Limb (tissue), 2 donors: Measurements from ENCODE around the gene NELL2.

Experiments
- DNase-seq, 2 donors: peaks; one replicate each; pipeline ENCODE4 v3.0.0-alpha.2; 2016; ENCODE audit errors: extremely low spot score in 2 of 2

NELL2 gene

DNA sequence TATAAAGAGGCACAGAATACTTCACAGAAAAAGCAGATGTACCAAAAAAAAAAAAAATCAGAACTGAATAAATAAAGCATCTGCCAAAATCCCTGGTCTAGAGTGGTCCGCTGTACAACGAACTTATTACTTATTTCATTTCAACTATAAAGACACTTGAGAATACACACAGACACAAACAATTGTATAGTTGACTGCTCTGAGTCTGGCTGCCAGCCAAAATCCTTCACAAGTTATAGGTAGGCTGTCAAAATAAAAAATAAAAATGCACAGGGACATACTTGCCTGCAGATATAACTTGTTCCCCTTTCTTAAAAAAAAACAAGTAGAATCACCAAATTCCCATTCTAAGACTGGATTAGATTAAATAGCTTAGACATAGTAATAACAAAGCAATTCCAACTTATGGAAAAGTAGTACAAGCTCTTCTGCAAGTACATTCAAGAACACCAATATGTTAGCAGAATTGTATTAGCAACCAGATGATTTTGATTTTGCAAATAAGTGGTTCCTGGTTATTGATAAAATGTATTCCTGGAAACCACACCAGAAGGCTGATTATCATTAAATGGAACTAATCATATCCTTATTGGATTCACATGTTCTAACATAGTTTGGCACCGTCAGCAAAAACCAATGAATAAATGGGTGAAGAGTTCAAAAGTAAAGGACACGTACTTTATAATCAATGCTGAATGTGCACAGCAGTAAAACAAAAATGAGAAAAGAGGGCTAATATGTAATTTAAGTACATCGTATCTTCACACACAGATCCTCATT, 248.5 kb downstream of the NELL2 start:
- DNase-seq, result peak in 1 of 2 donors; percentile 34

DNA sequence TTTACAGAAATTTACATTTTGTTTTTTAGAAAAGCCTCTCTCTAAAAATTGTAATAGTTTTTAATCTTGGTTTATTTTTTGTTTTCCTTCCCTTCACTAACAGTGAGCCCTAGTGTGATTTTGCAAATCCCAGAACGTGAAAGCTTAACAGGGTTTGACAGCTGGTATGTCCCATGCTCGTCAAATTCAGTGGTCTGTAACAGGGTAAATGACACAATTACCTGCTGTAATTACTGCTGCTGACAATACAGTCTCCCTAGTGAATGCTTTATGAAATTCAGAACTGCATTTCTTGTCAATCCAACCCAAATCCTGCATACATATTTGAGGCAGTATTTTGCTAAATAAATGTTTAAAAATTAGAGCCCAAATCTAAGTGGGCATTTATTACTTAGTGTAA, 249.2 kb downstream of the NELL2 start:
- DNase-seq, result no peak

DNA sequence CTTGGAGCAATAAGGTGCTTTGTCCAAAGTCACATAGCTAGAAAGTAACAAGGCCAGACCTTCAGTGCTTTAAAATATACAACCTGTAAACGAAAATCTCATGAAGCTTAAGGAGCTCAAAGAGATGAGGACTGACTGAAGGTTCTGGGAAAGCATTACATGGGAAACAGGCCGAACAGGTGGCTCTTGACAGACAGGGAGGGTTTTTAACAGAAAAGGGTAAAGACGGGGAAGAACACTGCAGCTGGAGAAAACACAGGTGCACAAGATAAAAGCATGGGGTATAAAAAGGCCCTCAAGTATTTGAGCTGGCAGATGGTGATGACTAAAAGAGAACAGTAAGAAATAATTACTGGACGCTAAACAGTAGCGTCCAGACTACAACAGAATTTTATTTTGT, 257.2 kb downstream of the NELL2 start:
- no peak for DNase-seq

DNA sequence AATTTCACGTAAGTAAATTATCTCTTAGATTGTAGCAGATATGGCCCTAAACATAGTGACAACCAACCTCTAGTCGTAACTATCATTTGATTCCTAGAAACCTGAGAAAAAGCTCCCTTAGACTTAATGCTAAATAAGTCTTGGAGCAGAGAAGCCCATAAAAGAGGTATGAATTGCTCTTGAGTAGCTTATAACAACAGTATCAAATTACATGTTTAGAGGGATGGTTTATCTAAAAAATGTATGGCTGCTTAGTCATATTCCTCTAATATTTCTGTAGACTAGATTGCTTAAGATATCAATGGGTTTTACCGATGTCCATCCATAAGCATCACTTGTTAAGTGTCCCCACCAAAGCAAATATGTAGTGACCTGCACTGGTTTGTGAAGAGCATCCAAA, 259.7 kb downstream of the NELL2 start:
- DNase-seq, result no peak

DNA sequence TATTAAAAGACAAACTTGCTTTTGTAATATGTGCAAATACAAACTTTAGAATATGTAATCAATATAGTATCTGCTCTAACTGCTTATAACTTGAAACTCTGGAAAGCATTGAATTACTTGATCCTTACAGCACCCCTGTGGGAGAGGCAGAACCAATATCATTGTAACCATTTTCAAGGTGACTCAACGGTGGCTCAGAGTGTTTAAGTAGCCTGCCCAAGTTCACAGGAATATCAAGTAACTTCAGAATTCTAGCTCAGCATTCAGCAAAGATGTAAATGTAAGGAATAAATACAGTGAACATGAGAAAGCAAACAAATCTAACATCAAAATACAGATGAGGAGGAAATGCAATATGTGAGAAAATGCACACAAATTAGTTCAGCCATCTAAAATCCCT, 264.6 kb downstream of the NELL2 start:
- no peak for DNase-seq

DNA sequence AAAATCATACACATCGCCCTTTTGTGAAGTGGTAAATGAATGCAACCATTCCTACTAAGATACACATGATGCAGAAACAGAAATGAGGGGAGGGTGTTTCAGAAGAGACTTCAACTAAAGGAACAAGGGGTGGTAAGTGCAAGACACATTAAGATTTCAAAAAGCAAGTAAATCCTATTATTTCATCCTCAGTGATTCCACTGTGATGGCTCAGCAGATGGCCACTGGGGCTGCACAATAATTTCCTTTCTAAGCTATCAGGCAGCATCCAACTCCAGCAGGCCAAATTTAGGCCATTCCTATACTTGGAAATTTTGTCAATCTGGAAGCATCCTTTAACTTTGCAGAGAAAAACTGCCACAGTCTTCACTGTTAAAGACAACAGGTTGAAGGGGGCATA, 272.4 kb downstream of the NELL2 start:
- DNase-seq, result no peak

DNA sequence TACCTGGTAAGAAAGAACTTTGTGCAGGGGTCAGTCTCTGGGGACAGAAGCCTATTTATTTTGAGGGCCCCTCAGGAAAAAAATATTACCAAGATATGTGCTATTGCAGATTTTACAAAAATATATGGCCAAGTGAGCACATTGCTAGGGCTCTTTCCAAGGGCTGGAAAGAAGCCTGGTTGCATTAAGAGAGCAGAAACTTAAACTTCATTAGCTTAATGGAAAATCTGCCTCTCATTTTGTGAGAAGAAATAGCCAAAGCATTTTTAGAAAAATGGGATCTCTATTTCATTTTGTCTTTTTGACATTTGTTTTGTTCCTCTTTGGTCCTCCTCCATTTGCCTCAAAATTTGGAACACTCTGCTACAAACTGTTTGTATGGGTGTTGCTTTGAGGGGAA, 283.5 kb downstream of the NELL2 start:
- DNase-seq, result no peak

DNA sequence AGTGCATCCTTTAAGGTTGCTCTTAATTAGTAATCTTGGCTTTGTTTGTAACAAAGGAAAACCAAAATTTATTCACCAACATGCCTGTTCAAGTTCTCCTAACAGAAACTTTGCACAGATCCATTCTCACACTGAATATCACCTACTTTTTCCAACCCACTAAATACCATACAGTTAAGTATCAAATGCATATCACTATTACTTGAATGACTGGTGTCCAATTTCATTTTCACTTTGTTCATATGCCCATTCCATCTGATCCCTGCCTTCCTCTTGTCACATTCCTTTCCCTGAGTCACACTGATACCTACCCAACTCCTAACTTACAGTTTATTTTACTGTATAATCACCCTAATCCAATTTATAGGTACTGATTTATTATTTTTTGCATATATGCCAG, 286.4 kb downstream of the NELL2 start:
- DNase-seq, result no peak

DNA sequence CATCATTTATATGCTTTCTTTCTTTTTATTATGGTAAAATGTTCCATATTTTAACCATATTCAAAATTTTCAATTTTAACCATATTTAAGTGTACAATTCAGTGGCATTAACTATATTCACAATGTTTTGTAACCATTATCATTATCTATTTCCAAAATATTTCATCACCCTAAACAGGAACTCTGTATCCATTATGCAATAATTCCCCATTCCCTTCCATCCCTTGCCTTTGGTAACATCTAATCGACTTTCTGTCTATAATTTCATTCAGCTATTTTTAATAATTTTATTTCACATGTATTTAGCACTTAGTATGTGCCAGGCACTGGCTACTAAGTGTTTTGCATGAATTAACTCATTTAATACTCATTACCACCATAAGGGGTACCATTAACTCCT, 287.5 kb downstream of the NELL2 start:
- DNase-seq, result no peak

DNA sequence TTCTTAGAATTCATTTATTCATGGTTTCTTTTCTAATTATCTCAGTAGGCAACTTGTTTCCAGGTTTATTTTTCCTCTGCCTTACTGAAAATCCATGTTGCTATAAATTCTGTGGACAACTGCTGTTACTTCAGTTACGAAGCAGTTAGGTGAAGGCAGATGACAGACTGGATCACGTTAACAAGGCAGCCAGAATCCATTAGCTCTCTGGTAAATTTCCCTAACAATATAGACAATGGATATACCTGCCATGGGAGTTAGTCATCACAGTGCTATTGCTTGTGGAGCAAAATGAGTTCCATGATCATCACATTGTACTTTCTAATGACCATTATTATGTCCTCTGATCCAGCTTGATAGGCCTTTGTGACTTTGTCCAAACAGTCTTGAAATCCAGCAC, 291.5 kb downstream of the NELL2 start:
- no peak for DNase-seq

DNA sequence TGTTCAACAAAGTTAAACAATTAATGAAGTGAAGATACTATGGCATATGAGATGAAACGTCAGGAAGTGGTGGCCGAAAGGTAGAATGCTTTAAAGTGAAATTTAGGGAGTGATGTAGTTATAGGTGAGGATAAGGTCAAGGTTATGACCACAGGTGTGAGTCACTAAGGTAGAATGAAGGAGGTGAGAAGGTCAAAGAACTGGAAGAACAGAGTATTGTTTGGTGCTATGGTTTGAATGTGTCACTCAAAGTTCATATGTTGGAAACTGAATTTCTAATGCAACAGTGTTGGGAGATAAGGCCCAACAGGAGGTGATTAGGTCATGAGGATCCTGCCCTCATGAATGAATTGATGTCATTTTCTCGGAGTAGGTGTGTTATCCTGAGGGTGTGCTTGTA, 293.6 kb downstream of the NELL2 start:
- no peak for DNase-seq

DNA sequence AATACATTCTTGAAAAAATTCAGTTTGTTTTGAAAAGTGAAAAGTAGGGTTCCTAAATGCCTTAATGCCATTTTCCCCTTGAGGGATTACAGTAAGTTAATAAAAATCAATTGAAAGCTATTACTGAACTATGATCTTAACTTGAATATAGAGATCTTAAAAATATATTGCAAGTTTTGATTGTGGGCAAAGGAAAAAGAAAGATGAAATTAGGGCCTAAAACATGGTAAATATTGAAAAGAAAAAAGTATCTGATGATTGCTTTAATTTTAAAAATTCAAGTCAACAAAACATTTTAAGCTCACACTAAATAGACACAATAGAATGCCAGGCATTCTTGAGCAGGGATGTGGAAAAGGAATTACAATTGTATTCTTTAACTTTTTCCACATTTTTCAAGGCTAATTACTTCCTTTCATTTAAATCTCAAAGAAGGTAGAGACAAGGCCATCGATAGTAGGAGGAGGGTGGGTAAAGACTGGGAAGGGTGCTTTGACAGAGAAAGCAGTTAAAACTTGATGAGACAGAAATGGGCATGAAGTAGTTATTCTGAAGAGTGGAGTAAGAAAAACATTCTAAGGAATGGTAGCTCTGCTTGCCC, 294.4 kb downstream of the NELL2 start:
- no peak for DNase-seq

DNA sequence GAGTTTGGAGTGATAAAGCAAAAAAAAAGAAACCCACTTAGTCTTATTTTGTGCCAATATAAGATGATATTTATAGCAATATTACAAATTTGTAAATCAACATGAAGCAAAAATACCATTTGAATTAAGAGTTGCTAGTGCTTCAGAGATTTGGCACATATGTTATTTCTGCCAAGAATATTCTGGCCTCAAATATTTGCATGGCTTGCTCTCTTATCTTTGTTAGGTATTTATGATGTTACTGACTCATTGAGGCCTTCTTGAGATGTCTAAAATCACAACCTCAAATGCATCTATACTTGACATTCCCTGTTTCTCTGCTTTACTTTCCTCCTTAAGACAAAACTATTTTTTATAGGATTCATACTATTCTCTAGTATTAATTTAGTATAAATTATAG, 301.5 kb downstream of the NELL2 start:
- no peak for DNase-seq

DNA sequence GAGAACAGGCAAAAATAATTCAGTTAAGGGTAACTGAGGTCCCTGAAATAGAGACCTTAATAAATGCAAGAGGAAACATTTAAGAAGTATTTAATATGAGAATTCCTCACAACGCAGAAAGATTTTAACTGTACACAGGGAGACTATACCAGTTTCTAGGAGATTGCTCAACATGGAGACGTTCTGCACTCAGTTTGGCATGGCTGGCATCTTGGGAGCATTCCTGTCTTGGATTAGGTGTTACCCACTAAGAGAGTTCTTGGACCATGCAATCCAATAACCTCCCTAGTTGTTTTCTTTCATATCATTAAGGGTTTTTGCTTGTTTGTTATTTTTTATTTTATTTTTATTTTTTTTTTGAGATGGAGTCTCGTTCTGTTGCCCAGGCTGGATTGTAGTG, 302.4 kb downstream of the NELL2 start:
- DNase-seq, result no peak

DNA sequence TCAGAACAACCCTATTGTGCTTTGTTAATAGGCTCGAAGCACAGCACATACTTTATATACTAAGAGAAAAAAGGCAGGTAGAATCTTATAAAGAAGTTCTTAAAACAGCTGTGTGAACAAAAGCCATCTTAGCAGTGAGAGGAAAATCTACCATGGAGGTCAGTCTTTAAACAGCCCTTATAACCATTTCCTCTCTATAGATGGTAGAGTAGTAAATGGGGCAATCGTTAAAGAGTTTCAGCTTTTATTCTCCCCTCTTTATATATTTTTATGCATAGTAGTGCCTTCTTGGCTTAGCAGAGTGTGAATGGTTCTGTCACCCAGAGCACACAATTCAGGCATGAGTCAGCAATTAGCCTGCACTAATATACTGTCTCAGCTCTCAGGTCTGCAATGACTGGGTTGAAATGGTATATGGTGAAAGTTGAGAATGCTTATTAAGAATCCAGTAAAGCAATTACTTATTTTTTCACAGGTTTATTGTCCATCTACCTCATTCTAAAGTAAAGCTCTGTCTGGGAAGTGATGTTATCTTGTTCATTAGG, 305.0 kb downstream of the NELL2 start:
- no peak for DNase-seq

DNA sequence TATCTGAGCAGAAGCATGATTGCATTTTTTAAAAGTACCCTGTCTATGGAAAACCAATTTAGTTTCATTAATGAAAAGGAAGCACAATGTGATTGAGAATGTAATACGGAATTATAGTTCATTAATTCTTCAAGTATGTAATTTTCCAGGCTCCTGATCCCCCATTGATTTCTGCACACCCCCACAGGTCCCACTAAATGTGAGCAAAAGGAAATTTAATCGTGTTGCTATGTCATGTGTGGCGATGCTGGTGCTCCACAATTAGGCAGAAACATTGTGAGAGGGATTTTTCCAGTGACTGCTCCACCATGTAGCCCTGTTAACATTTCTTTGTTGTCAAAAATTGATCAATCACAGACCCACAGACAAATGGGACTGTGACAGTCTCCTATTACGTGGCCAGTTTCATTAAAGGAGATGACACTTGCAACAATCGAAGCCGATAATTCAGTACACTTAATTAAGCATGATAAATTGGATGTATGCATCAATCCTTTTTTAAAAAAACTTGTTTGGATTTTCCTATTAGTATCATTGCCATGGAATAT, 306.0 kb downstream of the NELL2 start:
- DNase-seq, result no peak

DNA sequence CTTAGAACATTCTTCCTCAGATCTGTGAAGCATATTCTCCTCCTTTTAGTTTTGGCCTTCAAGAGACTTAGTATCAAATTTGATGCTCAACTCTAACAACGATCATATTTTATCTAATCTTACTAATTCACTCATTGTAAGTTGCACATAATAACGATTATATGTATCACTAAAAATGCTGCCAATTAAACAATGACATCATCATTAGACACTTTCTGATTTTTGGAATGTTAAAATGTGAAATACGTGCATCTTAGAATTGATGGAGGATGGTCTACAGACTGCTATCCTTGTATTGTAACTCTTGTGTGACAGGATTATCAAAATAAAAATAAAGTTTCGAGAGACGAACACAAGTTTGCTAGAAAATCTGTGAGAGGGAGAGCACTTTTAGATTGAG, 311.0 kb downstream of the NELL2 start:
- DNase-seq, result no peak

DNA sequence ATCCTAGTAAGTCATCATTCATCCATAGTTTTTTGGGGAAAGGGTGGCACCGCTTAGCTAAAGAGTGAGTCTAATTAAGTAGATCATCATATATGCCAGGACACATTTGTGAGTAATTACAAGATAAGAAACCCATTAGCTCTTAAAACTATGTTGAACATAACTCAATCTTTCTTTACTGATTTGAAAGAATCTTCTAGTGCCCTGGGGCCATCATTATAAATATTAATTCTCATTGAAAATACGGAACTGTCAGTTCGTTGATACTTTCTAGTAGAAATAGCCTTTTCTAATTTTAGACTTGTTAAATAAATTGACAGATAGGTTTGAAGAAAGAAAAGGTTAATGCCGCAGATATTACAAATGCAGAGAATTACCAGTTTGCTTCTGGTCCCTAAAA, 312.6 kb downstream of the NELL2 start:
- DNase-seq, result no peak

DNA sequence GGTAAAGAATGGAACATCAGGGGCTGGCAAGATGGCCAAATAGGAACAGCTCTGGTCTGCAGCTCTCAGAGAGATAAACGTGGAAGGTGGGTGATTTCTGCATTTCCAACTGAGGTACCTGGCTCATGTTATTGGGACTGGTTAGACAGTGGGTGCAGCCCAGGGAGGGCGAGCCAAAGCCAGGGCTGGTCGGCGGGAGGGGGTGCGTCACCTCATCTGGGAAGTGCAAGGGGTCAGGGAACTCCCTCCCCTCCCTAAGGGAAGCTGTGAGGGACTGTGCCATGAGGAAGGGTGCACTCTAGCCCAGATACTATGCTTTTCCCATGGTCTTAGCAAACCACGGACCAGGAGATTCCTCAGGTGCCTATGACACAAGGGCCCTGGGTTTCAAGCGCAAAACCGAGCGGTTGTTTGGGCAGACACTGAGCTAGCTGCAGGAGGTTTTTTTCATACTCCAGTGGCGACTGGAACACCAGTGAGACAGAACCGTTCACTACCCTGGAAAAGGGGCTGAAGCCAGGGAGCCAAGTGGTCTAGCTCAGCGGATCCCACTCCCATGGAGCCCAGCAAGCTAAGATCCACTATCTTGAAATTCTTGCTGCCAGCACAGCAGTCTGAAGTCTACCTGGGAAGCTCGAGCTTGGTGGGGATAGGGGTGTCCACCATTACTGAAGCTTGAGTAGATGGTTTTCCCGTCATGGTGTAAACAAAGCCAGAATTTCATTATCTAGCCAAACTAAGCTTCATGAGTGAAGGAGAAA, 317.6 kb downstream of the NELL2 start:
- no peak for DNase-seq

DNA sequence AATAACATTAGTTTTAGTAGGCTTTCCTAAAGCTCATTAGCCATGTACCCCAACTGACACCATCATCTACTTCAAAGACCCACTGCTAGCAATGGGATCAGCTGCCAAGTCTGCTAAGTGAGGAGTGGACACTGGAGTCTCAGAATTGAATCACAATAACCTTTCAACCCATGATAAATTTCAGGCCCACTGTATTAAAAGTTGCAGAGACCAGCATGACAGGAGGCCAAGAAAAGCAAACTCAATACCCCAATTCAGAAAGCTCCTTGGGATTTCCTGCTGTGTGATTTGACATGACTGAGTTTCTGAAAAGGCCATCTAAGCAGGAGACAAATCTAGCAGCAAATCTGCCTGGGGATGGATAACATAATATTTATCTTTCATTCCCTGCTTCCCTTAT, 320.7 kb downstream of the NELL2 start:
- no peak for DNase-seq

DNA sequence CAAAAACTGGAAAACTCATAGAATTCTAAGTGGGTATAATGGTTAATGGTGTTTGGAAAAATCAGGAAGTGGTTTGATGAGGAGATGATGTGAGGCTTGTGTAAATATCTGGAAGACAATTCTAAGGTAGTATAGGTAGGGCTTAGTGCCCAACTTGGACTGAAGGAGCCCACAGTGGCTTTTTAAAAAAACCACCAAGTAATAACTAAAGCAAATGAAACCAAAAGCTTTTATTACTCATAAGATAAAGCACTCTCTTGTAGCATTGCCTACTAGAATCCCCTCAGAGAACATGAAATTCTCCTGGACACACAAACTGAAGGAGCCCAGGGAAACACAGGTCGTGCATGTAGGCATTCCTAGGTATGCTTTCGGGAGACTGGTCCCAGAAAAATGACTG, 324.5 kb downstream of the NELL2 start:
- DNase-seq, result no peak

DNA sequence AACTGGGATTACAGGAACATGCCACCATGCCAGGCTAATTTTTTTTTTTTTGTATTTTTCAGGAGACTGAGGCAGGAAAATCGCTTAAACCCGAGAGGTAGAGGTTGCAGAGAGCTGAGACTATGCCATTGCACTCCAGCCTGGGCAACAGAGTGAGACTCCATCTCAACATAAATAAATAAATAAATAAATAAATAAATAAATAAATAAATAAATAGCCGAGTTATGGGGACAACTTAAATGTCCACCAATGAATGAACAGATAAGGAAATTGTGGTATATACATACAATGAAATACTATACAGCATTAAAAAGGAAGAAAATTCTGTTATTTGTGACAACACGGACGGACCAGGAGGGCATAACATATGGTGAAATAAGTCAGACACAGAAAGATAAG, 325.7 kb downstream of the NELL2 start:
- no peak for DNase-seq
